GM19467 (cell line): ENCODE measurements around the gene ADAMTS12.

Experiments
- ATAC-seq: cut with Tn5 transposase; IDR thresholded peaks from one replicate; pipeline ENCODE4 v1.9.1; 2021; ENCODE audit warnings: mild to moderate bottlenecking, moderate library complexity; ENCODE audit not compliant: unreplicated experiment

Gene ADAMTS12

GRCh38 chr5:33662722-33663427, 228.9 kb downstream of the ADAMTS12 start:
- ATAC-seq, result no peak

GRCh38 chr5:33659526-33660169, 232.1 kb downstream of the ADAMTS12 start:
- ATAC-seq, result no peak

- ATAC-seq, result no peak
Observed at GRCh38 chr5:33657804-33658440, 233.9 kb downstream of the ADAMTS12 start.

DNA sequence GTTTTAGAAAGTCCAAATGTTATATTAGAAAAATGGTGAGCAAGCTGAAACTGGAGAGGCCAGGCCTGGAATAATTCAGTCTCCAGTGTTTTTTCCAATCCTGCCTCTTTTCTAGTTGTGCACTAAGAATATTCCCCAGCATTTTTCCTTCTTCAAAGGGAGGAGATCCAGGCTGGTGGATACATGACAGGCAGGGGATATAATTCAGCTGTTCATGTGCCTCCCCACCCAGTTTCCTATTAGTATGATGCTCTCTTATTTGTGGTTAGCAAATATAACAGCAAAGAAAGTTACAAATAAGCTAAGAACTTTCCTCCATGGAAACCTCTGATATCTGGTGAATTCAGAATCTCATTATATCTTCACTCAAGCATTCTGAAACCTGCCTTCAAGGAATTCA, 234.6 kb downstream of the ADAMTS12 start:
- ATAC-seq, result no peak

DNA sequence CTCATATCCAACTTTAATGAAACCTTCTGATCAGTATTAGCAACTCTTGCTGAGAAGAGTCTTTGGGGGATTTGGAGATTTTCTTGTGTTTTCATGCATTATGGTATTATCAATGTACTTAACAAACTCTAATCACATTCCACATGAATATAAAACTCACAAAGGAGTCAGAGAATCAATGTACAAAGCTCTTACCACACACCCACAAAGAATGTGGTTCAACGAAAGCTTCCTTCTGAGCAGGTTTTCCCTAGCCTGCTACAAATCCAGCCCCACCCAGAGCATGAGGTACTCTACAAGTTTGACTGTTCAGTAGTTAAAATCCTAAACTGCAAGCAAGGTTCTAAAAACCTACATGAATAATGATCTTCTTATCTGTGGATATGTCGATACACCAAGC, 240.9 kb downstream of the ADAMTS12 start:
- no peak for ATAC-seq

DNA sequence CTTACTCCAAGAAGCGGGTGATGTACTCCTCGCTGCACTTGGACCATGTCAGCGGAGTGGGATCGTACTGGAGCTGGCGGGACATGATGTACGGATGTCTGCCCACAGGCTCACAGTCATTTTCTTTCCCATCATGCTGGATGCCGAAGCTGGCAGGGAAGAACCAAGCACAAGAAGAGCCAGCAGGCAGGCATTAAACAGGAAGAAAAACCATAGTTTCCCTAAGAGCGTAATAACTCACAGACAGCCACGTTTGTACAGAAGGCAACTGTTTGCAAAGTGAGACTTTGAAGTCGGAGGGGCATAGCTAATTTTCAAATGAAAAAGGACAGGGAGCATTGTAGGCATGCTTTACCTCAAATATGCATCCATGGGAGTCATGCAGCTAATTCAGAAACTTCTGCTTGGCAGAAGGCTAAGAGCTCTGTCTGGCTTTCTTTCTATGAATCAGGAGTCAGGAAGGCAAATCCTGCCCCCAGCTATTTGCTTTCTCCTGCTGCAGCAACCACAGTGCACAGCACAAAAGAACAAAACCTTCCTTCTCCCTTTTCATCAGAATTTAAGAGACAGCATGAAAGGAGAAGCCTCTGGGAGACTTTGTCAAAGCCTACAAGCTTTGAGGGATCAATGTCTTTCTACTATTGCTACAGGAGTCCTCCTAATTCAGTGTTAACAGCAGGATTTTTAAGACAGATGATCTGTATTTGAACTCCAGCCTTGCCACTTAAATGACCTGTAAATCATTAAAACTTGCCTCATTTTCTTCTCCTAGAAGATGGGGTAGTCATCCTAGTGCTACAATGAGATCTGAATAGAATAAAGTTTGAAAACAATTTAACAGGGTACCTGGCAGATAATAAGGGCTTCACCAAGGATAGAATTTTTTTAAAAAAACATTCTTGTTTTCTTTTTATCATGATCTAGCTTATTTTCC, 242.0 kb downstream of the ADAMTS12 start:
- ATAC-seq, result no peak

GRCh38 chr5:33641744-33642505, 249.9 kb downstream of the ADAMTS12 start:
- no peak for ATAC-seq

DNA sequence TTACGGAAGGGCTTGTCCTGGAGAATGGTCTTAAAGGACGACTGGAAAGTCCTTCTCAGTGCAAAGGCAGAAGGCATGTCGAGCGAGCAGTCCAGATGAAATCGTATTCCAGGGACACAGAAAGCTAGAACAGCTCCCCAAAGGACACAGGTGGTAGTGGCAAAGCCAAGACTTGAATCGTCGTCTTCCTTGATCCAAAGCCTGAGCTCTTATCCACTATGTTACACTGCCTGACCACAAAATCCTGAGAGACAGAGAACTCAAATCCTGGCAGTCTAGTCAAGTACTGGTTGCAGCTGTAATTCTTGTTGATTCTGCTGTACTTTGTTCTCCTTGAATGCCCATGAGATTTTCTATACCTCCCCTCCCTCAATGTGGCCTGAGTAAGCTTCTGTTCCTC, 252.3 kb downstream of the ADAMTS12 start:
- no peak for ATAC-seq

- ATAC-seq, result no peak
Observed at GRCh38 chr5:33637011-33637410, 254.8 kb downstream of the ADAMTS12 start.

- no peak for ATAC-seq
Observed at GRCh38 chr5:33635582-33635981, 256.2 kb downstream of the ADAMTS12 start.

DNA sequence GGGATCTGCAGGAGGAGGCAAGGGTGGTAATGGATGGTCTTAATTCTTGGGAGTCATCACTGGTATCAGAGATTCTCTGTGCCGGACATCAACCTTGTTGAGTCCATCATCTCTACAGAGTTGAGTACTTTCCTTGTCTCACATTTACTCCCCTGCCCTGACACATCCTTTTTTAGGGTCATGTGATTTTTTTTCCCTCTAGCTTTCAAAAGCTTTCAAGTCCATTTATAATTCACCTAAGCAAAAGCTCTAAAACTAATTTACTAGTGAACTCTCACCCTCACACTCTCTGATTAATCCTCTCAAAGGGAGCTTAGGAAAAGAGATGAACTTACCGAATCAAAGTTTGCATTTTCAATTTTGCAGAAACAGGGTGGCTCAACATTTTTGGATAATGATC, 258.1 kb downstream of the ADAMTS12 start:
- no peak for ATAC-seq

GRCh38 chr5:33631786-33632185, 260.0 kb downstream of the ADAMTS12 start:
- peak; percentile 92 for ATAC-seq

DNA sequence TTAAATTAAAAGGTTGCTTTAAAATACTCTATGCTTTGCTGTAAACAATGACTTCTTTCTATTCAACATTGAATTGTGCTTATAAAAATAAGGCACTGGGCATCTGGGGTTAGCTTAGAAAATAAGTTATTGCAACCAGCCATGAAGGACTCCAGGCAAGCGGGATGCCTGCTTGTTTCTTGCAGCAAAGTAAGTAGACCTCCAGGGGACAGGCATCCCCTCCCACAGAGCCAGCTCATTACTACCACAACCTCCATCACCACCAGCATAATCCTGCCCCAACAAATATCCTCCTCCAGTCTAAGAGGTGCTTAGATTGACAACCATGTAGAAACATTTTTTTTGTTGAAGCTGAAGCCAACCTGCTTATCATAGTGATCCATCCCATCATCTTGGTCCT, 260.7 kb downstream of the ADAMTS12 start:
- no peak for ATAC-seq

- no peak for ATAC-seq
Observed at GRCh38 chr5:33629999-33630398, 261.8 kb downstream of the ADAMTS12 start.

DNA sequence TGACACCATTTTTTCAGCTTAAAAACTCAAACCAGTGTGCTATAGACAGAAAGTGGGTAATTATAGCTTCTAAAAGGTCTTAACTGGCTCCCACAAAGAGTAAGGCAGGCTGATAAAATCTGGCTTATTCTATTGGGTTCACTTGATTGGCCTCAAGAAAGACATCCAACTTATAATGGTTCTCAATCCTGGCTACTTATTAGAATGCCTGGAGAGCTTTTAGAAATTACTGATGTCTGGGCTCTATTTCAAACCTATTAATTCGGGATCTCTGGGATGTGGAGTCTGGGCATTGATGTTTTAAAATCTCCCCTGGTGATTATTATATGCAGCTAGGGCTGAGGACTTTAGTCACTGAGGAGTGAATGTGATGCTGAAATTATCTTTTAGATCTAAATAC, 263.0 kb downstream of the ADAMTS12 start:
- ATAC-seq, result no peak

DNA sequence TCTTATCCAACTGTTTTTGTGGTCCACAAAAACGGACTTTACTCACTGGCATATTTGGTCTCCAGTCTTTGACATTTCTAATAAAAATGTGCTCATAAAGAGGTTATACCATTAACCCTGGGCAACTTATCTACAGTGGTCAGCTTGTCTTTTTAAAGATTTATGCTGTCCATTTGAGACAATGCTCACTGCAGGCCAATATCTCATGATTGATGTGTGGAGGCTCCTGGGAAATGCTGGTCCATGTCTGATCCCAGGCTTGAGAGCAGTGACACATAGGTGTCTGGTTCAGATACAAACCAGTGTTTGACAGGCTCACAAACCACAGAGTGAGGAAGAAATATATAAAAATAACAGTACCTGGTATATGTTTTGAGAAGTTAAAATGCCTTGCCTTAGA, 270.3 kb downstream of the ADAMTS12 start:
- no peak for ATAC-seq

DNA sequence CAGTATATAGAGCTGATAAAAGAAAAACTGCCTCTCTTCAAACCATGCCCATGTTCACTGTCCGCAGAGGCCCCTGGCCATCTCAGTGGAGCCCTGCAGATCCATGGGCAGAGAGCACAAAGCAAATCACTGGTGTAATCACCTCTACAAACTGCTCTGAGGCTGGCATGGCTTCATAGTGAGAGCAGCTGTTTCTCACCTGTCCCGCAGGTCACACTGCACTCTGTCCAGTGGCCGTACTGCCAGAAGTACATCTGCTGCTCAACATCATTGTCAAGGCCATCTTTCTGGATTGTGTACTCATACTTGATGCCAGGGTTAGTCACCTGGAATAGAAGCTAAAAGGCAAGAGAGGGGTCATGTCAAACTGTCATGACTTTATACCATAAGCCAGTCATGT, 277.8 kb downstream of the ADAMTS12 start:
- ATAC-seq, result no peak

GRCh38 chr5:33612386-33612785, 279.4 kb downstream of the ADAMTS12 start:
- no peak for ATAC-seq

DNA sequence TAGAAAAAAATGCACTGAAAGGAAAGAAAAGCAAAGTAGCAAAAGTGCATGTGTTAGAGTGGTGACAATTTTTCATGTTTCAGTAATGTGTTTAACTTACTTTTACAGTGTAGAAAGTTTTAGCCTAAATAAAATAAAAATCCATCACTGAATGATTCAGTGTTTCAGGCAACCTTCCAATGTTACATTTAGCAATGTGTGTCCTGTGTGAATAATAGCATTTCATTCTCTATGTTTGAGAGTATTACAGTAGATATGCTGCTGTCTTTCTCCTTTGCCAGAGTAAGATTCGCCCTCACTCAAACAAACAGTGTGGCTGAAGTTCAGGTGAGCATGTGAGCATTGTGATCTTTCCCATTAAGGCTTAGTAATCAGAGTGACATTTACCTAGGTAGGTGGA, 279.9 kb downstream of the ADAMTS12 start:
- no peak for ATAC-seq

DNA sequence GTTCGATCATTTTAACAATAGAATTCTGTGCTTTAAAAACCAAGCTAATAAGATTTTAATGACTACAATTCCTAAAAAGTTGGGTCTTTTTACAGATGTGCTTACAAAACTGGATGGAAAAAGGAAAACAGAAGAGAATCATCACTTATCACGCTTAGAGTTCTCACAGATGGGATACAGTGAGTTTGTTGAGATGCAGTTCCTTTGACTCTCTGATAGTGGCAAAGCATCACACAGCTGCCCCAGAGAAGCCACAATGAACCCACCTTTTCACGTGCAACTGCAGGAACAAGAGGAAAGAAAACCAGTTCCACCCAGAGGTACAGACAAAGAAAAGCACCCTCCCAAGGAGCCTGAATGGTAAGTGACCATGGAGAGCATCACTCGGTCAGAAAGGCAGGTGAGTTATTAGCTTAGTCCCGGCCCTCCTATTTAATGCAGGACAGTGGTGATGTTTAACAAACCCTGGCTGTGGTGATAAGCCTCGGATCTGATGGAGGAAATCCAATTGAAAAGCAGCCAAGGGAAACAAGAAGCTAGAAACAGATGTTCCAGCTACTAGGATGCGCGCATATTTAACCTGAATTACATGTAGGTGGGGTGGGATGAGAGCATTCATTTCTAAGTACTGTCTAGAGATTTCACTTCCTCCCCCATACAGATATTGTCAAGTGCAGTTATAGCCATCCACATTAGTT, 283.3 kb downstream of the ADAMTS12 start:
- ATAC-seq, result no peak
